GM23248 (cell line): ENCODE measurements around the gene VRK2.

Experiments
- EZH2 ChIP-seq: fragments of 200-600 bp; sonication (generic); IDR thresholded peaks from 2 replicates; pipeline ENCODE4 v1.6.1; 2018; ENCODE audit warnings: antibody characterized with exemption, mild to moderate bottlenecking; ENCODE audit not compliant: insufficient read depth, poor library complexity, severe bottlenecking
- EZH2phosphoT487 ChIP-seq: fragments of 200-600 bp; sonication (generic); IDR thresholded peaks from 2 replicates; pipeline ENCODE4 v1.6.1; 2018; ENCODE audit warnings: antibody characterized with exemption, moderate library complexity, mild to moderate bottlenecking, low read depth; ENCODE audit not compliant: insufficient read depth

GRCh38 chr2:58010599-58010998, 36.0 kb upstream of the VRK2 start:
- no peak for TF ChIP-seq EZH2
- TF ChIP-seq EZH2phosphoT487, result no peak
